Erythroblast (primary cell): ENCODE results near the gene LILRB2.

Experiments
- GATA1 ChIP-seq: IDR thresholded peaks from 2 replicates; pipeline ENCODE4 v1.6.1; 2011; ENCODE audit warnings: low read depth, mild to moderate bottlenecking, control low read depth, low read length, moderate library complexity
- POLR2A ChIP-seq: IDR thresholded peaks from 2 replicates; pipeline ENCODE4 v1.6.1; 2011; ENCODE audit warnings: mild to moderate bottlenecking, low read length

GRCh38 chr19:54312436-54313377, 31.8 kb upstream of the LILRB2 start, which contains the start of gene LILRA5:
- TF ChIP-seq POLR2A (no peak), GATA1 (no peak)
